A673 (cell line): ENCODE data around the gene GC. TPM values are rescaled to one million over a fixed set of nuclear protein-coding genes. Genes with fewer than 3 reads are reported as not detected.

Source experiments
- BruUV-seq: library from RNA; stranded (reverse); fragments of 400-500 nt; replicated peaks from 2 replicates; lab custom pipeline; 2021; lab: Mats Ljungman, UMichigan
- CTCF ChIA-PET: fragments of 300-600 bp; sonication (Branson Sonifier 250); formaldehyde crosslinking; loops from one replicate; lab custom pipeline; 2022; ENCODE audit warnings: antibody characterized with exemption; lab: Charles Lee
- POLR2A ChIA-PET: fragments of 300-600 bp; sonication (Branson Sonifier 250); formaldehyde crosslinking; loops from one replicate; lab custom pipeline; 2022; ENCODE audit warnings: antibody characterized with exemption; ENCODE audit not compliant: low non-redundant PET; lab: Charles Lee
- DNase-seq: peaks from one replicate; pipeline ENCODE4 v3.0.0-alpha.2; 2015; ENCODE audit warnings: low spot score
- H3K27ac ChIP-seq: fragments of 200-600 bp; sonication (generic); 2 replicates; pipeline ENCODE4 v1.5.1; 2016; ENCODE audit warnings: mixed run types, low read depth, mild to moderate bottlenecking, mixed read lengths, antibody characterized with exemption, low read length; ENCODE audit not compliant: poor library complexity, severe bottlenecking
- H3K27me3 ChIP-seq: fragments of 200-600 bp; sonication (generic); replicated peaks from 2 replicates; pipeline ENCODE4 v1.6.1; 2017; ENCODE audit warnings: mixed run types, low read depth, mild to moderate bottlenecking, mixed read lengths, antibody characterized with exemption, low read length; ENCODE audit not compliant: insufficient read depth, poor library complexity
- H3K36me3 ChIP-seq: fragments of 200-600 bp; sonication (generic); 2 replicates; pipeline ENCODE4 v1.6.1; 2016; ENCODE audit warnings: mixed run types, mild to moderate bottlenecking, mixed read lengths, antibody characterized with exemption, low read length; ENCODE audit not compliant: insufficient read depth, poor library complexity, severe bottlenecking
- H3K4me1 ChIP-seq: fragments of 200-600 bp; sonication (generic); 2 replicates; pipeline ENCODE4 v1.6.1; 2017; ENCODE audit warnings: mixed run types, mild to moderate bottlenecking, mixed read lengths, antibody characterized with exemption, low read length; ENCODE audit not compliant: insufficient read depth, poor library complexity, severe bottlenecking
- H3K4me3 ChIP-seq: fragments of 200-600 bp; sonication (generic); 2 replicates; pipeline ENCODE4 v1.5.1; 2016; ENCODE audit warnings: low read depth, mixed run types, mild to moderate bottlenecking, mixed read lengths, low read length; ENCODE audit not compliant: poor library complexity, severe bottlenecking
- H3K9me3 ChIP-seq: fragments of 200-600 bp; sonication (generic); 2 replicates; pipeline ENCODE4 v1.6.1; 2016; ENCODE audit warnings: mixed run types, low read depth, mild to moderate bottlenecking, mixed read lengths, antibody characterized with exemption, low read length; ENCODE audit not compliant: poor library complexity, severe bottlenecking
- EZH2 ChIP-seq: fragments of 200-600 bp; sonication (generic); IDR thresholded peaks from 2 replicates; pipeline ENCODE4 v1.6.1; 2017; ENCODE audit warnings: borderline replicate concordance, low read depth, mild to moderate bottlenecking, mixed read lengths, antibody characterized with exemption, low read length; ENCODE audit not compliant: poor library complexity, severe bottlenecking
- intact Hi-C: fragments of 100-400 bp; cut with micrococcal nuclease; formaldehyde crosslinking; loops from one replicate; pipeline ENCODE4 v1.10.0; 2022; ENCODE audit not compliant: unreplicated experiment
- total RNA-seq: library from RNA; stranded (reverse); gene quantifications from 2 replicates; pipeline ENCODE4 v1.2.3, GENCODE V29; 2021
- TF ChIP-seq, protein P1 (sequence below): fragments of 300-800, 200-600 bp; sonication (generic); conservative IDR thresholded peaks from 2 replicates; pipeline ENCODE4 v1.5.1; 2017; ENCODE audit warnings: low read depth, mild to moderate bottlenecking, antibody characterized with exemption, low read length, moderate library complexity, mixed read lengths

The GC gene
- total RNA-seq, 1 experiment from 2014 or later = not detected

DNA sequence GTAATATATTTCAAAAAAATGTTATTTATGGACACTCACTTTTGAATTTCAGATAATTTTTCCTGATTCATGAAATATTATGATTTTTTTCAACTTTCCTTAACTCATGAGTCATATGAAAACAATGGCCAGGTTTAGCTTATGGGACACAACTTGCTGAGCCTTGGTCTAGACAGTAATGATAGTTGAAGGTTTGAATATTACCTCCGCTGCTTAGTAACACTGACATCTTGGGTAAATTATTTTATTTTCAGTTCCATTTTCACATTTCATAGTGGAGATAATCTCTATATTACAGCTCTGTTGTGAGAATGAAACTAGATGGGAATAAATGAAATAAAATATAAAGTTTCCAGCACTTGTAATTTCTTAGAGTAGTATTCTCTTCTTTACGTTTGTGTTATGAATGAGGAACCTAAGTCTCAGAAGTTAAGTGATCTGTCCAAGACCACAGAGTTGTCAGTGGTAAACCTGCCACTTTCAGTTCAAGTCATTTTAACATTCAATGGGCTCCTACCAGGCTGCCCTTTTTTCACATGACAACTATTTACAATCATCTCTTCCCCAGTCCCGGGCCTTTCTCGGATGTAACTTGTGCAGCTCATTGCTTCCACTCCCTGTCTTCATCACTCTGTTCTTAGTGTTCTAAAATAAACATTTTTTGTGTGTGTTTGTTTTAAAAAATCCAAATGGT lies 46.8 kb upstream of the GC start:
- no peak for DNase-seq
- no peaks in the 10 kb centered on the region for H3K27me3 ChIP-seq
- CTCF ChIA-PET = no interaction called here
- no peaks in the 10 kb centered on the region for H3K36me3 ChIP-seq
- H3K4me1 ChIP-seq = no peaks in the 10 kb centered on the region
- no peak for TF ChIP-seq EZH2
- TF ChIP-seq, protein P1, sequence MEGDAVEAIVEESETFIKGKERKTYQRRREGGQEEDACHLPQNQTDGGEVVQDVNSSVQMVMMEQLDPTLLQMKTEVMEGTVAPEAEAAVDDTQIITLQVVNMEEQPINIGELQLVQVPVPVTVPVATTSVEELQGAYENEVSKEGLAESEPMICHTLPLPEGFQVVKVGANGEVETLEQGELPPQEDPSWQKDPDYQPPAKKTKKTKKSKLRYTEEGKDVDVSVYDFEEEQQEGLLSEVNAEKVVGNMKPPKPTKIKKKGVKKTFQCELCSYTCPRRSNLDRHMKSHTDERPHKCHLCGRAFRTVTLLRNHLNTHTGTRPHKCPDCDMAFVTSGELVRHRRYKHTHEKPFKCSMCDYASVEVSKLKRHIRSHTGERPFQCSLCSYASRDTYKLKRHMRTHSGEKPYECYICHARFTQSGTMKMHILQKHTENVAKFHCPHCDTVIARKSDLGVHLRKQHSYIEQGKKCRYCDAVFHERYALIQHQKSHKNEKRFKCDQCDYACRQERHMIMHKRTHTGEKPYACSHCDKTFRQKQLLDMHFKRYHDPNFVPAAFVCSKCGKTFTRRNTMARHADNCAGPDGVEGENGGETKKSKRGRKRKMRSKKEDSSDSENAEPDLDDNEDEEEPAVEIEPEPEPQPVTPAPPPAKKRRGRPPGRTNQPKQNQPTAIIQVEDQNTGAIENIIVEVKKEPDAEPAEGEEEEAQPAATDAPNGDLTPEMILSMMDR = no peak
- H3K9me3 ChIP-seq = no peaks in the 10 kb centered on the region
- H3K4me3 ChIP-seq = no peak overlapping the region
- POLR2A ChIA-PET = no interaction called here
- intact Hi-C loops = no loop called here
- no TSS peak for BruUV-seq
- H3K27ac ChIP-seq = no peak overlapping the region

DNA sequence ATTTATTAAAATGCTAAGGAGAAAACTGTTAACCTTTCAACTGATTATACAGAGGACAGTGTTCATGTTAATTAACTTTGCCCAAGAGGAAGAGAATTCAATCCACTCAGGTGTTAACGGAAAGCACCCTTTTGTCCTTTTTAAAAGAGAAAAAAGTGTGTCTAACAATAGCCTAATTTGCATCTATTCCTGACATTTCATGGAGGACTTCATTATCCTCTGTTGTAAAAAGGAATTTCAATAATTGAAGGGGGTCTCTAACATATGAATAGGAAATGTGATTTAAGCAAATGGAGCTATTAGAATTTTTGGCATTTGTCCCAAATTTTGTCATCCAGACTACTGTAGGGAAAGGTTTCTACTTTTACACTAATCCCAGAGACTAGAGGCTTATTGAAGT lies 44.6 kb upstream of the GC start:
- Histone ChIP-seq H3K27me3 (no peaks in the 10 kb centered on the region), H3K36me3 (no peaks in the 10 kb centered on the region), H3K27ac (no peak overlapping the region), H3K4me3 (no peak overlapping the region), H3K9me3 (no peaks in the 10 kb centered on the region), H3K4me1 (no peaks in the 10 kb centered on the region)
- DNase-seq = peak; percentile 8
- intact Hi-C loops = no loop called here
- ChIA-PET POLR2A (no interaction called here), CTCF (no interaction called here)
- TF ChIP-seq, protein P1 = no peak
- no peak for TF ChIP-seq EZH2
- no TSS peak for BruUV-seq

DNA sequence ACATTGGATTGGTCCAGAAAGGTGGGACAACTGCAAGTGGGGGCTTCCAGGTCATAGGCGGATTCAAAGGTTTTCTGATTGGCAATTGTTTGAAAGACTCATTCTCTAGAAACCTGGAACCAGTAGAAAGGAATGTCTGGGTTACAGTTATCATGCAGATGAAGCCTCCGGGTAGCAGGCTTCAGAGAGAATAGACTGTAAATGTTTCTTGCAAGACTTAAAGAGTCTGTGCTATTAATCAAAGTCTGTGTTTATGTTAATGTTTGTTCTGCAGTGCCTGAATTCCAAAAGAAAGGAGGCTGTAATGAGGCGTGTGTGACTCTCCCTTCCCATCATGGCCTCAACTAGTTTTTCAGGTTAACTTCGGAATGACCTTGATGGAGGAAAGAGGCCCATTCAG lies 43.9 kb upstream of the GC start:
- CTCF ChIA-PET = no interaction called here
- Histone ChIP-seq H3K9me3 (no peaks in the 10 kb centered on the region), H3K4me1 (no peaks in the 10 kb centered on the region), H3K36me3 (no peaks in the 10 kb centered on the region), H3K27ac (no peak overlapping the region), H3K27me3 (no peaks in the 10 kb centered on the region), H3K4me3 (no peak overlapping the region)
- POLR2A ChIA-PET = no interaction called here
- BruUV-seq = no TSS peak
- TF ChIP-seq, protein P1 = no peak
- no peak for TF ChIP-seq EZH2
- intact Hi-C loops = no loop called here
- no peak for DNase-seq
